Brain microvascular endothelial cell (primary cell): Measurements from ENCODE around the gene NHLRC4.
A peak's percentile ranks its signal among the peaks of the same experiment; 100 is the strongest.

Experiments used
- DNase-seq: peaks from one replicate; pipeline ENCODE4 v3.0.0-alpha.2; 2020
- H3K27ac ChIP-seq: fragments of 250-450 bp; sonication (Bioruptor Pico); 2 replicates; pipeline ENCODE4 v1.5.1; 2020; ENCODE audit warnings: mild to moderate bottlenecking, moderate library complexity
- H3K27me3 ChIP-seq: fragments of 250-450 bp; sonication (Bioruptor Pico); replicated peaks from 2 replicates; pipeline ENCODE4 v1.5.1; 2020; ENCODE audit warnings: mild to moderate bottlenecking
- H3K36me3 ChIP-seq: fragments of 250-450 bp; sonication (Bioruptor Pico); replicated peaks from 2 replicates; pipeline ENCODE4 v1.5.1; 2020; ENCODE audit warnings: mild to moderate bottlenecking
- H3K4me3 ChIP-seq: 2 replicates; pipeline ENCODE4 v1.5.1; 2011; ENCODE audit warnings: low read depth, mild to moderate bottlenecking, control low read depth, low read length, moderate library complexity
- CTCF ChIP-seq: IDR thresholded peaks from 2 replicates; pipeline ENCODE4 v1.5.1; 2011; ENCODE audit warnings: low read depth, mild to moderate bottlenecking, moderate library complexity, low read length, control low read depth, inconsistent platforms; ENCODE audit errors: missing control alignments
- in situ Hi-C: cut with HindIII; loops from 2 replicates; pipeline ENCODE4 v1.10.0; 2017; ENCODE audit warnings: low sequenced_read_pairs, low pct_ligation_motif_present

NHLRC4 gene

DNA sequence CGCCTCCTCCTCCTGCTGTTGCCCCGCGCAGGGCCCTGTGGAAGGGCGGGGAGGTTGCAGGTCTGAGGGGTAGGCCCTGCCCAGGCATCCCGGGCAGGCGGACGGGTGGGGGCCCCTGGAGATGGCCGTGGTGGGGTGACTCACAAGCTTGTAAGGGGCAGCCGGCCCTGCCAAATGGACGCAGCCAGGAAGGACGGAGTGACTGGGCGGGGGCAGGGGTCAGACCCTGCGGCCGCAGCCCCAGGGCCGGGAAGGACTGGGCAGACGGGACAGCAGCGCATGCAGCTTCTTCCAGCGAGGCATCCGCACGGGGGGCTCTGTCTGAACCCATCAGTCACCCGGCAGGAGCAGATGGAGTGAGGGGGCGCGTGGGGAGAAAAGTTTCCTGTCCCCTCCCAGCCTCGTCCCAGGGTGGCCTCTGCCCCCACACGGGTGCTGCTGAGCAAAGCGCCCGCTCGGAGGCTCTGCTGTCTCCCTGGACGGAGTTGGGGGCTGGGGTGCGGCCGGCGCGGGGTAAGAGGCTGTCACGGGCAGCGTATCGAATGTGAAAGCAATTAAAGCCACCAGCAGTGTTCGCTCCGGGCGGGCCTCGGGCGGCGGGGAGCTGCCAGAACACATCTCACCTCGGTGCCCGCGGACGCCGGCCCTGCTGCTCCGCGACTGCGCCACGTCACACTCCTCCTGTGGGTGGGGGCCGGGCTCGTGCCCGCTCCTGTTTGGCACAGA lies 12.0 kb upstream of the NHLRC4 start:
- no peak for DNase-seq
- Histone ChIP-seq H3K27ac (no peak overlapping the region), H3K4me3 (peak overlapping the region; percentile 27), H3K27me3 (peaks cover 16% of the 10 kb centered on the region), H3K36me3 (peaks cover 15% of the 10 kb centered on the region)
- in situ Hi-C loops = no loop called here
- no peak for TF ChIP-seq CTCF

DNA sequence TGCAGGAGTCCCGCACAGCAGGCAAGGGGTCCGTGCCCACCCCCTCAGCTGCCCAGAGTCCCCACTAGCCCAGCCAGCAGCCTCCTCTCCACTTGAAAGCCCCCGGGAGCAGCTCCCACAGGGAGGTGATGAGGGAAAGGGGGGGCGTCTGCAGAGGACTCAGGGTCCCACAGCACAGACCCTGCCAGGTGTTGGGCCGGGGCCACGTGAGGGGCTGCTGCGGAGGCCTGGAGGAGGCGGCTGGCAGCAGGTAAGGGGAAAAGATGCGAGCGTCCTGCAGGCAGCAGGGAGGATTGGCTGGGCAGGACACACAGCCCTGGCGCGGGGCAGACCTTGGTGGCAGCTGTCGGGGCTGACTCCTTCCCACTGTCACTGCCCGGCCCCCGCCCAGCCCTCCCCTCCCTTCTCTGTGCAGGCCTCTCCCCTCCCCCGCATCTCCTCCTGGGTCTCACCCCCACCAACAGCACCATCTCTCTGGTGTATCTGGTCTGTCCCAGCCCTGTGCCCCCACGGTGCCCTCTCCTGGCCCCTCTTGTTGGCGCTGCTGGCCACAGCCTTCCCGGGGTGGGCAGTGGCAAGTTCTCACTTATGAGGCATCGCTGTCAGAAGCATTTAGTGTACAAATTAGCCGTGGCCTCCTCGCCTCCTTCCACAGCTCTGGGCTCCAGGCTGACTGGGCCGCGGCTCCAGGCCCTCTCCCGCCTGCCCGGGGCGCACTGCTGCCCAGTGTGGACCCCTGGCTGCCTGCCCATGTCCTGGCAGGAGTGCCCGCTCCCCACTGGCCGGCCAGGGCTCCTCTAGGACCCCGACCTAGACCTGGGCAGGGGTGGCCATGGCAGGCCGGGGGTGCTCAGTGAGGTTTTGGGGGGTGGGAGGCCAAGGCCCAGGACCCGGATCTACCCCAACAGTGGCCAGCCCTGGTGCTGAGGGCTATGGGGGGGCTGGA lies 11.0 kb upstream of the NHLRC4 start:
- H3K27me3 ChIP-seq = peaks cover 22% of the 10 kb centered on the region
- no peak overlapping the region for H3K27ac ChIP-seq
- peaks cover 11% of the 10 kb centered on the region for H3K36me3 ChIP-seq
- DNase-seq = no peak
- in situ Hi-C loops = no loop called here
- peak; percentile 3 for TF ChIP-seq CTCF
- H3K4me3 ChIP-seq = no peak overlapping the region

GRCh38 chr16:556474-557173 lies 10.2 kb upstream of the NHLRC4 start:
- Histone ChIP-seq H3K4me3 (no peak overlapping the region), H3K27me3 (peaks cover 30% of the 10 kb centered on the region), H3K27ac (no peak overlapping the region), H3K36me3 (peaks cover 11% of the 10 kb centered on the region)
- TF ChIP-seq CTCF = no peak
- no peak for DNase-seq
- in situ Hi-C loops = no loop called here

DNA sequence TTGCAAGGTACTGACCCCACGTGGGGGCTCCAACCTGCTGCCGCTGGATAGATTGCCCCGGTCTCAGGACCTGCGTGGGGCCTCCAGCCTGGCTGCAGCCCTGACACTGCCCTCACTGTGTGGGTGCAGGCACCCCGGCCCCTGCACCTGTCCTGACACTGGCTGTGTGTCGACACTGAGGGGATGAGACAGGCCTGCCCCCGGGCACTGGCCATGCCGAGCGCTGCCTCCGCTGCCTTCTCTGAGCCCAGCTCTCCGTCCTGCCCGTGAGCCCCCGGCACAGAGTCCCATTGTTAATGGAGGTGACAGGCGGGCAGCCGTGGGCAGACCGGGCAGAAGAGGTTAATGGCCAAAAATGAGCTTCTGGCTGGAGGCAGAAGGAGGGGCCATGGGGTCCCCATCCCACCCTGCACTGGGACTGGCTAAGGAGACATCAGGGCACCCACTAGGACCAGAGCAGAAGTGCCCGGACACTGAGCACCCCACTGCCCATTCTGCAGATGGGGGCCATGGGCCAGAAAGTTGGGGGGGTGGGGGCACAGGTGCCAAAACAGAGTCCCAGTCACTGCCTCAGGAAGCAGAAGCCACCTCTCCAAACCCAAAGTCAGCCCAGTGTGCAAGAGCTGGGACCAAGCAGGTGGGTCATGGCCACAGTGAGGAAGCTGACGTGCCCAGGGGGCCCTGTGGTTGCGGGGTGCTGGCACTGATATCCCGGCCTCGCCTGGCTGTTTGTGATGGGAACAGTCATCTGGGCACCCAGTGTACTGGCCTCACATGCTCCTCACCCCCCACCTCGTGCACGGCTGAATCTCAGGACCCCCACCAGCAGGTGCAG lies 9.1 kb upstream of the NHLRC4 start:
- Histone ChIP-seq H3K36me3 (peaks cover 4% of the 10 kb centered on the region), H3K27me3 (peaks cover 36% of the 10 kb centered on the region), H3K27ac (no peak overlapping the region), H3K4me3 (no peak overlapping the region)
- DNase-seq = no peak
- in situ Hi-C loops = no loop called here
- no peak for TF ChIP-seq CTCF

- no peak overlapping the region for H3K4me3 ChIP-seq
- H3K27me3 ChIP-seq = peaks cover 36% of the 10 kb centered on the region
- TF ChIP-seq CTCF = no peak
- no peak overlapping the region for H3K27ac ChIP-seq
- peaks cover 4% of the 10 kb centered on the region for H3K36me3 ChIP-seq
- in situ Hi-C loops = no loop called here
- no peak for DNase-seq
Measured at GRCh38 chr16:558298-559020, 8.3 kb upstream of the NHLRC4 start.
